Transverse colon (tissue), 4 donors: Measurements from ENCODE around the gene ARF3.

Experiments
- POLR2AphosphoS5 ChIP-seq, 3 donors: sonication (generic); formaldehyde crosslinking; IDR thresholded peaks; one replicate each; pipeline ENCODE4 v1.6.1; 2016; ENCODE audit warnings: antibody characterized with exemption in 3 of 3
- TF ChIP-seq, protein P1 (sequence below), 5 experiments: fragments of 200-600 bp in 3 of 5; fragments of 450-650 bp in 2 of 5; sonication (generic) in 3 of 5; IDR thresholded peaks; 1 replicate in 2 of 5; 2 replicates in 3 of 5; pipeline ENCODE4 v1.5.1; 2016 to 2017; ENCODE audit warnings: antibody characterized with exemption in 5 of 5, inconsistent platforms in 3 of 5, mild to moderate bottlenecking in 2 of 5, moderate library complexity in 1 of 5

DNA sequence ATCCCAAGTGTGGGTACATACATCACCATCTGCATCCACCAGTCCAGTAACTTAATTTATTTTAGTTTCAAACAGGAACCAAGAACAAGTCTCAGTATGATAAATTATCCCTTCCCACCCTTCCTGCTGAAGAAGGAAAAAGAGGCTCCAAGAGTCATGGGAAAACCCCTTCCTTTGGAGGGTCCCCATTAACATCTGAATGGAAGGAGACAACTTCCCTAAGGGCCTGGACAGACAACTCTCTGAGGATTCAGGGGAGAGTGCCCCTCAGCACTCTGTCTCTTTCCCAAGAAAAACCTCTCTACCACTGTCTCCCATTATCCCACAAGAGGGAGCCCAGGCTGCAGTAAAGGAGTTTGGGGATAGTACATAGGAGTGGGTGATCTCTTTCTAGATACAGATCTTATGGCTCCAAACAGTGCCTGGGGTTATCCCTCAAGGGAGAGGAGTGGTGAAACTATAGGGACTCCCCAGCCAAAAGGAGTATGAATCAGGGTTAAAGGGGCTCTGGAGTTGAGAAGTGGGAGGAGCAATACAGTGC lies 8.1 kb upstream of the ARF3 start:
- no peak for TF ChIP-seq POLR2AphosphoS5 (IDR thresholded peaks at IDR 0.05)
- TF ChIP-seq, protein P1, sequence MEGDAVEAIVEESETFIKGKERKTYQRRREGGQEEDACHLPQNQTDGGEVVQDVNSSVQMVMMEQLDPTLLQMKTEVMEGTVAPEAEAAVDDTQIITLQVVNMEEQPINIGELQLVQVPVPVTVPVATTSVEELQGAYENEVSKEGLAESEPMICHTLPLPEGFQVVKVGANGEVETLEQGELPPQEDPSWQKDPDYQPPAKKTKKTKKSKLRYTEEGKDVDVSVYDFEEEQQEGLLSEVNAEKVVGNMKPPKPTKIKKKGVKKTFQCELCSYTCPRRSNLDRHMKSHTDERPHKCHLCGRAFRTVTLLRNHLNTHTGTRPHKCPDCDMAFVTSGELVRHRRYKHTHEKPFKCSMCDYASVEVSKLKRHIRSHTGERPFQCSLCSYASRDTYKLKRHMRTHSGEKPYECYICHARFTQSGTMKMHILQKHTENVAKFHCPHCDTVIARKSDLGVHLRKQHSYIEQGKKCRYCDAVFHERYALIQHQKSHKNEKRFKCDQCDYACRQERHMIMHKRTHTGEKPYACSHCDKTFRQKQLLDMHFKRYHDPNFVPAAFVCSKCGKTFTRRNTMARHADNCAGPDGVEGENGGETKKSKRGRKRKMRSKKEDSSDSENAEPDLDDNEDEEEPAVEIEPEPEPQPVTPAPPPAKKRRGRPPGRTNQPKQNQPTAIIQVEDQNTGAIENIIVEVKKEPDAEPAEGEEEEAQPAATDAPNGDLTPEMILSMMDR (IDR thresholded peaks at IDR 0.05), result no peak
